Breast epithelium (tissue), 4 donors: ENCODE data around the gene SLC6A12. TPM values are rescaled to one million over a fixed set of nuclear protein-coding genes. Genes with fewer than 3 reads are reported as not detected.

ENCODE experiments used
- DNase-seq, 2 donors: peaks; one replicate each; pipeline ENCODE4 v3.0.0-alpha.2; 2019; ENCODE audit warnings: low spot score in 2 of 2
- H3K27ac ChIP-seq, 2 donors: fragments of 200-600 bp; sonication (generic) in 1 of 2; one replicate each; pipeline ENCODE4 v1.5.1; 2016 to 2019; ENCODE audit warnings: mild to moderate bottlenecking in 1 of 2
- H3K27me3 ChIP-seq, 2 donors: fragments of 200-600 bp; sonication (generic) in 1 of 2; one replicate each; pipeline versions ENCODE4 v1.5.1 to v1.6.0; 2017 to 2019; ENCODE audit warnings: control low read depth in 1 of 2, mild to moderate bottlenecking in 1 of 2
- H3K36me3 ChIP-seq: fragments of 200-600 bp; one replicate; pipeline ENCODE4 v1.5.1; 2019
- H3K4me1 ChIP-seq, 2 donors: fragments of 200-600 bp; sonication (generic); one replicate each; pipeline ENCODE4 v1.5.1; 2016 to 2019; ENCODE audit warnings: control low read depth in 1 of 2
- H3K4me3 ChIP-seq, 3 donors: fragments of 200-600 bp; sonication (generic); 1 replicate in 2 of 3; 2 replicates in 1 of 3; pipeline ENCODE4 v1.5.1; 2016 to 2019; ENCODE audit warnings: mild to moderate bottlenecking in 3 of 3, moderate library complexity in 2 of 3
- H3K9me3 ChIP-seq, 2 donors: fragments of 200-600 bp; sonication (generic) in 1 of 2; one replicate each; pipeline ENCODE4 v1.5.1; 2016 to 2019; ENCODE audit warnings: control low read depth in 1 of 2
- CTCF ChIP-seq, 3 donors: fragments of 450-650 bp; IDR thresholded peaks; one replicate each; pipeline ENCODE4 v1.5.1; 2016 to 2017; ENCODE audit warnings: antibody characterized with exemption in 3 of 3, mild to moderate bottlenecking in 3 of 3, moderate library complexity in 3 of 3
- POLR2A ChIP-seq: fragments of 450-650 bp; IDR thresholded peaks from one replicate; pipeline ENCODE4 v1.6.1; 2016; ENCODE audit warnings: antibody characterized with exemption, mild to moderate bottlenecking, moderate library complexity
- POLR2AphosphoS5 ChIP-seq, 3 donors: sonication (generic); formaldehyde crosslinking; IDR thresholded peaks; one replicate each; pipeline ENCODE4 v1.6.1; 2017; ENCODE audit warnings: antibody characterized with exemption in 3 of 3
- intact Hi-C: fragments of 100-400 bp; cut with DNase I; formaldehyde crosslinking; loops from one replicate; pipeline ENCODE4 v1.15.1; 2023; ENCODE audit warnings: low total_unique reads
- total RNA-seq, 3 donors: library from RNA; depleted of rRNA; stranded (reverse); fragments of >200 nt; gene quantifications; one replicate each; pipeline ENCODE4 v1.1.0, GENCODE V29; 2016

SLC6A12 gene
- total RNA-seq, 3 donors from 2014 or later, result 0.33 to 2.1 (median 1.3) TPM

GRCh38 chr12:148676-149416 is 65.1 kb downstream of the SLC6A12 start:
- Histone ChIP-seq H3K4me3 (no peak overlapping the region), H3K4me1 (no peaks in the 10 kb centered on the region), H3K36me3 (no peaks in the 10 kb centered on the region), H3K27ac (no peak overlapping the region), H3K9me3 (no peaks in the 10 kb centered on the region), H3K27me3 (no peaks in the 10 kb centered on the region)
- TF ChIP-seq CTCF (IDR thresholded peaks at IDR 0.05) (no peak), POLR2A (no peak), POLR2AphosphoS5 (IDR thresholded peaks at IDR 0.05) (no peak)
- DNase-seq, result no peak
- intact Hi-C loops, result no loop called here

- TF ChIP-seq POLR2A, result no peak
- TF ChIP-seq CTCF (IDR thresholded peaks at IDR 0.05), result no peak
- no peak for TF ChIP-seq POLR2AphosphoS5 (IDR thresholded peaks at IDR 0.05)
- Histone ChIP-seq H3K4me3 (no peak overlapping the region), H3K36me3 (no peaks in the 10 kb centered on the region), H3K4me1 (no peaks in the 10 kb centered on the region), H3K27me3 (no peaks in the 10 kb centered on the region), H3K9me3 (no peaks in the 10 kb centered on the region), H3K27ac (no peak overlapping the region)
- DNase-seq, result no peak
- intact Hi-C loops, result loop anchor here (1.0 kb wide), 1 partner anchor 11 kb away; no protein-coding TSS in a partner anchor
These were observed 66.7 kb downstream of the SLC6A12 start for GRCh38 chr12:147242-147641.

GRCh38 chr12:145369-145960 is 68.5 kb downstream of the SLC6A12 start:
- Histone ChIP-seq H3K4me1 (no peaks in the 10 kb centered on the region), H3K36me3 (no peaks in the 10 kb centered on the region), H3K27me3 (peaks cover 0 to under 1% of the 10 kb centered on the region in 2 donors), H3K4me3 (no peak overlapping the region), H3K27ac (no peak overlapping the region), H3K9me3 (no peaks in the 10 kb centered on the region)
- TF ChIP-seq POLR2A (no peak), POLR2AphosphoS5 (IDR thresholded peaks at IDR 0.05) (no peak), CTCF (IDR thresholded peaks at IDR 0.05) (no peak)
- DNase-seq, result no peak
- intact Hi-C loops, result no loop called here

- H3K36me3 ChIP-seq, result no peaks in the 10 kb centered on the region
- TF ChIP-seq POLR2A (no peak), POLR2AphosphoS5 (IDR thresholded peaks at IDR 0.05) (no peak), CTCF (IDR thresholded peaks at IDR 0.05) (no peak)
- no peaks in the 10 kb centered on the region for H3K9me3 ChIP-seq
- peaks cover 0 to 3% of the 10 kb centered on the region in 2 donors for H3K27me3 ChIP-seq
- DNase-seq, result no peak
- H3K27ac ChIP-seq, result no peak overlapping the region
- intact Hi-C loops, result no loop called here
- H3K4me3 ChIP-seq, result no peak overlapping the region
- no peaks in the 10 kb centered on the region for H3K4me1 ChIP-seq
These were observed 69.2 kb downstream of the SLC6A12 start for GRCh38 chr12:144650-145284.
